NCI-H146 treated with DMSO at 0.1 percent for 48 hours (cell line): ENCODE data around the gene TMA16.
"Not testable (repeated sequence)": the region's sequence is repeated elsewhere in the genome, so short reads cannot be mapped to it uniquely, and the experiment has no call there.

Experiments used
- DNase-seq: peaks from one replicate; lab custom pipeline; 2025; ENCODE audit not compliant: unreplicated experiment; lab: John Stamatoyannopoulos, UW

Gene TMA16

DNA sequence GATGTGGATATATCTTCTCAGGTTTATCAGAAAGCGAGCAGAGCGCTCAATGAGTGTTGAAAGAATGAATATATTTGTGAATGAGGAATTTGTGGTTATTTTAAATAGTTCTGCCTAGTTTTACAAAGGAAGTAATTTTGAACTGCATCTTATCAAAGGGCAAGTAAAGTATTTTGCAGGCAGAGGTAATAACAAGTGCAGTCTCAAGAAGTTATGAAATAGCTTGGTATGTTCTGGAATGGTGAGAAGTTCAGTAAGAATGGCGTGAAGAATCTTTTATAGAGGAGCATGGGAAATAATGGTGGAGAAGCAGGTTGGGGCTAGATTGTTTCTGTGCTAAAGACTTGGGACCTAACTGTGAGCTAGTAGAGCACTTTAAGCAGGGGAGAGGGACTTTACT, 10.9 kb downstream of the TMA16 start:
- no peak for DNase-seq

- DNase-seq, result no peak
These were observed 20.7 kb downstream of the TMA16 start for GRCh38 chr4:163515198-163515597.

GRCh38 chr4:163523791-163524365, 29.4 kb downstream of the TMA16 start:
- no peak for DNase-seq

DNA sequence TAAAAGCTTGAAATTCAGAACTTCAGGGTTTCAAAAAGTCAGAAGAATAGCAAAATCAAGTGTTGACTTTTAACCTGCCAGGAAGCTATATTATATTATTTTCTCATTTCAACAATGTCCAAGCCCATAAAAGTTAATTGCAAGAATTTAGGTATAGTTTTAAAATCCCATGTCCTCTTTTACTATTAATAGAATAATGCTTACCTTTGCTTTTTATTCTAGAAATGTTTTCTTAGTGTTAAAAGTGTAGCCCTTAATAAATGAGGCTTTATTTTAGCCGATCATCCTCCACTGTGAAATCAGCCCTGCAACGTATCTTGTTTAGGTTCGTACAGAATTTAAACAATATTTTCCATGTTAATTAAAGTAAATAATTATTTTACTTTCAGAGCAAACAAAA, 31.5 kb downstream of the TMA16 start:
- no peak for DNase-seq

GRCh38 chr4:163527172-163527571, 32.7 kb downstream of the TMA16 start:
- DNase-seq, result no peak

GRCh38 chr4:163528653-163529052, 34.2 kb downstream of the TMA16 start:
- DNase-seq, result no peak

DNA sequence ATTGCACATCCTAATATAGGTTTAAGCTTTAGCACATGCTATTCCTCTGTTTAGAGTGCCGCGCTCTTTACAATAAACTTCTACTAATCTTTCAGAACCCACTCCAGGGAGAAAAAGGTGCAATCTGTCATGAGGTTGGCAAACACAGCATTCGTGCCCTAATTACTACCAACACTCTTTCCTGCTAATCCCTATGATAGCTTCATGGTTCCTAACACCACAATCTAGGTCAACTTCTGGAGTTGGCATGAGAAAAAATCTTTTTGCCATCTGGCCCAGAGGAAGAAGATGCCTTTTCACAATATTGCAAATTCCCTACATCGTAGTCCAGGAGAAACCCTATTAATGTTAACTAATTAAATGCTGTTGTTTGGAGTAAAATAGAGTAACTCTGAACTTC, 39.6 kb downstream of the TMA16 start:
- no peak for DNase-seq

GRCh38 chr4:163535657-163536056, 41.2 kb downstream of the TMA16 start:
- DNase-seq, result no peak

GRCh38 chr4:163536091-163536490, 41.6 kb downstream of the TMA16 start:
- no peak for DNase-seq

DNA sequence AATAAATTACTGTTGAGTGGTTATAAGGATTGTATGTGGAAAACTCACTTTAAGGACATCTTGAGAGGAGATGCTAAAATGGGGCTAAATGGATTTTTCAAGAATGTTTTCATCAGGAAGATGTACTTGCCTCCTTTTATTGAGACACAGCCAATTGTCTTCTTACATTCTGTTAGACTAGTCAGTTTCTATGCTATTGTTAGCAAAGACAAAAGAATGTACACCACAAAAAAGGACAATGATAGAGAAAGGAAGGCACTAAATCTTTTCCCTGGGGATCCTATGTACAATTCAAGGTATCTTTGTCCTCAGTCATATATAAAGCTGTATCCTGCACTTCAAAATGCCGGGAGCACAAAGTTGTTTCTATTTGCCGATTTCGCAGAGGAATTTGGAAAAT, 42.6 kb downstream of the TMA16 start:
- no peak for DNase-seq

DNA sequence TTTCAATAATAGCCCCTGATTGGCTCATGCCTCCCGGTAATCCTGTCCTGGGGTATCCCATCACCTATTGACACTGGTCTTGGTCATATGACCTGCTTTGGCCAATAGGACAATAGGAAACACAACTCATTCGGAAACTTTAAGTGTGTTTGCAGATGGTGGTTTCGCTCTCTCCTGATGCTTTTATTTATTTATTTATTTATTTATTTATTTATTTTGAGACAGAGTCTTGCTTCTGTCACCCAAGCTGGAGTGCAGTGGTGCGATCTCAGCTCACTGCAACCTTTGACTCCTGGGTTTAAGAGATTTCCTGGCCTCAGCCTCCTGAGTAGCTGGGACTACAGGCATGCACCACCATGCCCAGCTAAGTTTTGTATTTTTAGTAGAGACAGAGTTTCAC, 44.3 kb downstream of the TMA16 start:
- DNase-seq, result not testable (repeated sequence)

GRCh38 chr4:163540448-163540847, 46.0 kb downstream of the TMA16 start:
- no peak for DNase-seq

GRCh38 chr4:163540977-163541376, 46.5 kb downstream of the TMA16 start:
- DNase-seq, result no peak

GRCh38 chr4:163542275-163542674, 47.8 kb downstream of the TMA16 start:
- no peak for DNase-seq

DNA sequence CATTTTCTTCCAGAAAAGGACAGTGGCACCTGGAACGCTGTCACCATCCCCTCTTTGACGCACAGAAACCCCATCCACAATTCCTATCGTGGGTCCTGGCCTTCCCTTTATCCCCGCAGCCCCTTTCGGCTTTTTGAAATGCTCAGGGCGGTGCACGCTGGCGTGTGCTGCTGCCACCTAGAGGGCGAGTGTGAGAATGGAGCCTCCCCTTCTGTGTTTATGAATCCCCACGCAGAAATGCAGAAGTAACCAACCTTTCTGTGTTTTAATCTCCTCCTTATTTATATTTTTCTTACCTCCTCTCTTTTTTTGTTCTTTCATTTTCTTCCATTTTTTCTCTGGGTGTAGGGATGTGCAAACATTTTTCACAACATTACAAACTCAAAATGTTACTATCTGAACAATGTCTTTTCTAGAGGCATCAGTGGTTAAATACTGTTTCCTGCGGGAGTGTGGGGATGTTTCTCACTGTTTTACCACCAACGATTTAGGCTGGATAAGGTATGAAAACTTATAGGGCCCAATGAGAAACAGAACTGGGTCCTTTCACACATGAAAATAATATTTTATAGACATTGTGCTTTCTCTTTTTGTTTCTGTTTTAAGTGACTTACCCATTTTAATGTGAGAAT, 50.0 kb downstream of the TMA16 start:
- peak; percentile 7 for DNase-seq

GRCh38 chr4:163548481-163549243, 54.2 kb downstream of the TMA16 start:
- DNase-seq, result peak; percentile 22

DNA sequence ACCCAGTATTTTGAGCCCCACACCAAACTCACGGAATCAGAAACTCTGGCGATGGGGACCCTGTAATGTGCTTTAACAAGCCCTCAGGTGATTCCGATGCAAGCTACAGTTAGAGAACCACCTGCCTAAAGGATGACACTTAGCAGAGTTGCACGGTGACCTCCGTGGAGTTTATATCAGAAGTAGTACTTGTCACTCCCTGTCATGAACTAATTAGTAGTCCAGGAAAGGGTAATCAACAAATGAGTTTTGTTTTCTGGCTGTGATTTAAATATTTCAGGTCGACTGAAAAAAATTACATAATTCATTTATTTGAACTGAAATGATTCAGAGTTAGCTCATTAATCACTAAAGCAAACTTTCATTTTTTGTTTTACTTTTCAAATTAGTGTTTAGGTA, 56.4 kb downstream of the TMA16 start:
- no peak for DNase-seq

GRCh38 chr4:163553146-163553545, 58.7 kb downstream of the TMA16 start:
- DNase-seq, result no peak

GRCh38 chr4:163554870-163555465, 60.5 kb downstream of the TMA16 start:
- DNase-seq, result no peak

DNA sequence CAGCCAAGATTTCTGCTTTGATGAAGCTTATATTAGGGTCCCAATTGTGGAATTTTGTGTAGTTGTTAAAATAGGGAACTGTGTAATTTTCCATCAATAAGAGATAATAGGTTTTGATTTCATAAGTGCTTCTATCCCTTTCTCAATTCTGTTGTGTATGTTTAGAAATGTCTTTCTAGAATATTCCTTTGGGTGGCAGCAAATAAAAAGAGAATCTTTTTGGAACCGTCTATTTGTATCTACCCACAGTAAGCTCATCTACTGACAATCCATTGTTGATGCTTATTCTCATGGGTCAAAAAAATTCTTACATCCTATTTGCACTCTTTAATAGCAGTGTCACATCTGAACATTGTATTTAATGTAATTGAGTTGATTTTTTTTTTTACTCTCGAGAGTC, 61.7 kb downstream of the TMA16 start:
- no peak for DNase-seq

DNA sequence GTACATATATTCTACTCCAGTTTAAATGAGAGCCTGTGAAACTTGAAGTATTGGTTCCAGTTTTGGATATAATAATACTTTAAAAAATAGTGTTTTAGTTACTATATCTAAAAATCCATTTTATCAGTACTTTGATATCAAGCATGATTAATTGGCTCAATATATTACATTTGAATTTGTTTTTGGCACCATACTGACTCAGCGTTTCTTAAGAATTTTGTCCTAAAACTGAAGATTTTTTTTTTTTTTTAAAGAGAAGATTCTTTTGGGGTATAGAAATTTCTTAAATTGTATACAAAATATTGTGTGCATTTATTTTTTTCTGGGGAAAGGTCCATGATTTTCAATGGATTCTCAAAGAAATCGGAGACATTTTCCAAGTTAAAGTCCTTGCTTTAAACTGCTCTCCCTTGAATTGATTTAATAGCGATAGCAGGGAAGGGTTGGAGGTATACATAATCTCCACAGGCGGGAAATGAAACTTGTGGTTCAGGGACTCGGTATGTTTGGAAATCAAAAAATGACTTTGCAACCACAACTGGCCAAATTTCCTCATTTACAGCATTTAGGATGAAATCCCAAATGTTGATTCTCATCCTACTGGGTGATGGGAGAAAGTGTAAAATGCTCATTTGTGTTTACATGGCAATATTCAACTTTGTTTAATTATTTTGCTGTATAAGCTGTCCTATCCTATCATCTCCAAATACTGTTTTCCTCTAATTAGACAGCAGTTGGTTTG, 62.3 kb downstream of the TMA16 start:
- no peak for DNase-seq
